A673 (cell line): ENCODE data around the gene PRDM12.

Experiments used
- EZH2 ChIP-seq: fragments of 200-600 bp; sonication (generic); IDR thresholded peaks from 2 replicates; pipeline ENCODE4 v1.6.1; 2017; ENCODE audit warnings: borderline replicate concordance, low read depth, mild to moderate bottlenecking, mixed read lengths, antibody characterized with exemption, low read length; ENCODE audit not compliant: poor library complexity, severe bottlenecking
- TF ChIP-seq, protein P1 (sequence below): fragments of 300-800, 200-600 bp; sonication (generic); conservative IDR thresholded peaks from 2 replicates; pipeline ENCODE4 v1.5.1; 2017; ENCODE audit warnings: low read depth, mild to moderate bottlenecking, antibody characterized with exemption, low read length, moderate library complexity, mixed read lengths

DNA sequence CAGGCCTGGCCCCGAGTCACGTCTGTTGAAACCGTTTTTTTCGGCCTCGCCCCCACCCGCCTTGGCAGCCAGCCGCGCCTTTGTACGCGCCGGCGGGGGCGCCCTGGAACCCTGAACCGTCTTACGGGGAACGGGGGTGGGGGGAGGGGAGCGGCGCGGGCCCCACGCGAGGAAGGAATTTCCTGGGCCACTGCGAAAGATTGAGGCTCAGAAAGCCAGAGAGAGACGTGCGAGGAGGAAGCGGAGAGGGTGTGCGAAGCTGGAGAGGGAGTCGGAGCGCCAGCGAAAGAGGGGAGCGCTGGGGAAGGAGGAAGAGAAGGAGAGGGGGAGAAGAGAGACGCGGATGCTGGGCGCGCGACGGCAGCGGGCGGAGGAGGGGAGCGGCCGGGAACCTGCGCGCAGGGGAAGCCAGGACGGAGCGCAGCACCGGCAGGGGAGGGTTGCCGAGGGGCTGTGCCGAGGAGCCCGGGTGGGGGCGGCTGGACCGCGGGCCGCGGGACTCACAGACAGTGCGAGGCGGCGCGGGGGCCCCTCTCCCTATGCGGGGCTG lies 4.6 kb upstream of the PRDM12 start:
- peak; percentile 100 for TF ChIP-seq EZH2
- TF ChIP-seq, protein P1, sequence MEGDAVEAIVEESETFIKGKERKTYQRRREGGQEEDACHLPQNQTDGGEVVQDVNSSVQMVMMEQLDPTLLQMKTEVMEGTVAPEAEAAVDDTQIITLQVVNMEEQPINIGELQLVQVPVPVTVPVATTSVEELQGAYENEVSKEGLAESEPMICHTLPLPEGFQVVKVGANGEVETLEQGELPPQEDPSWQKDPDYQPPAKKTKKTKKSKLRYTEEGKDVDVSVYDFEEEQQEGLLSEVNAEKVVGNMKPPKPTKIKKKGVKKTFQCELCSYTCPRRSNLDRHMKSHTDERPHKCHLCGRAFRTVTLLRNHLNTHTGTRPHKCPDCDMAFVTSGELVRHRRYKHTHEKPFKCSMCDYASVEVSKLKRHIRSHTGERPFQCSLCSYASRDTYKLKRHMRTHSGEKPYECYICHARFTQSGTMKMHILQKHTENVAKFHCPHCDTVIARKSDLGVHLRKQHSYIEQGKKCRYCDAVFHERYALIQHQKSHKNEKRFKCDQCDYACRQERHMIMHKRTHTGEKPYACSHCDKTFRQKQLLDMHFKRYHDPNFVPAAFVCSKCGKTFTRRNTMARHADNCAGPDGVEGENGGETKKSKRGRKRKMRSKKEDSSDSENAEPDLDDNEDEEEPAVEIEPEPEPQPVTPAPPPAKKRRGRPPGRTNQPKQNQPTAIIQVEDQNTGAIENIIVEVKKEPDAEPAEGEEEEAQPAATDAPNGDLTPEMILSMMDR, result no peak
